HL-60 (cell line): ENCODE data around the gene TRAFD1.
"Not testable (repeated sequence)": the region's sequence is repeated elsewhere in the genome, so short reads cannot be mapped to it uniquely, and the experiment has no call there.

Experiments used
- DNase-seq, 2 experiments: peaks; one replicate each; pipeline ENCODE4 v3.0.0-alpha.2; 2010 to 2020; ENCODE audit warnings: low read depth in 1 of 2, low spot score in 1 of 2
- H3K27ac ChIP-seq: fragments of 250-450 bp; sonication (Bioruptor Pico); replicated peaks from 2 replicates; pipeline ENCODE4 v1.5.1; 2020; ENCODE audit warnings: mild to moderate bottlenecking, moderate library complexity
- H3K27me3 ChIP-seq: fragments of 250-450 bp; sonication (Bioruptor Pico); 2 replicates; pipeline ENCODE4 v1.5.1; 2021; ENCODE audit warnings: mild to moderate bottlenecking, moderate library complexity; ENCODE audit not compliant: insufficient read depth, poor library complexity, severe bottlenecking
- H3K4me3 ChIP-seq: replicated peaks from 2 replicates; pipeline ENCODE4 v1.5.1; 2011; ENCODE audit warnings: mild to moderate bottlenecking, control low read depth, low read length; ENCODE audit not compliant: insufficient read depth
- GABPA ChIP-seq: IDR thresholded peaks from 2 replicates; pipeline ENCODE4 v1.6.1; 2012; ENCODE audit warnings: low read depth
- POLR2AphosphoS5 ChIP-seq: IDR thresholded peaks from 2 replicates; pipeline ENCODE4 v1.6.1; 2012; ENCODE audit warnings: low read depth
- SPI1 ChIP-seq: IDR thresholded peaks from 2 replicates; pipeline ENCODE4 v1.6.1; 2012; ENCODE audit warnings: low read depth, mild to moderate bottlenecking, borderline replicate concordance
- TF ChIP-seq, protein P1 (sequence below): IDR thresholded peaks from 2 replicates; pipeline ENCODE4 v1.6.1; 2012; ENCODE audit warnings: low read depth; ENCODE audit not compliant: insufficient replicate concordance
- TF ChIP-seq, protein P2 (sequence below): IDR thresholded peaks from one replicate; pipeline ENCODE4 v1.5.1; 2011; ENCODE audit warnings: low read length, control low read depth, inconsistent platforms; ENCODE audit not compliant: insufficient read depth

The TRAFD1 gene

DNA sequence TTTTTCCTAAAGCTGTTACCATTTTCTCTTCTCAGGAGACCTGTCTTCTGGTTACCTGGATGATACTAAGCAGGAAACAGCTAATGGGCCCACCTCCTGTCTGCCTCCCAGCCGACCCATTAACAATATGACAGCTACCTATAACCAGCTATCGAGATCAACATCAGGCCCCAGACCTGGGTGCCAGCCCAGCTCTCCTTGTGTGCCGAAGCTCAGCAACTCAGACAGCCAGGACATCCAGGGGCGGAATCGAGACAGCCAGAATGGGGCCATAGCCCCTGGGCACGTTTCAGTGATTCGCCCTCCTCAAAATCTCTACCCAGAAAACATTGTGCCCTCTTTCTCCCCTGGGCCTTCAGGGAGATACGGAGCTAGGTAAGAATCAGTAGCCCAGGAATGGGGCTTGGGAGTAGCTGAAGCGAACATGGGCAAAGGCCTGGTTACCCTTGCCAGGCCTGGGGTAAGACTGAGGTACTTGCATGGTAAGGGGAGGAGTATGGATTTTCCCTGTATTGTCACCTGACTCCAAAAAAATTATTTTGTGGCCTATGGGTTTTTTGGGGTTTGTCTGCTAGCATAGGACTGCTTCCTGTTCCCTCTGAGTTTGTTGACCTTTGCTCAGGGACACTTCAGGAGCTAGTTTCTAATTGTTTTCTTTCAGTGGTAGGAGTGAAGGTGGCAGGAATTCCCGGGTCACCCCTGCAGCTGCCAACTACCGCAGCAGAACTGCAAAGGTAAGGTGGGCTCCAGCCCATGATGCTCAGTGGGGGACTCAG, 26.6 kb downstream of the TRAFD1 start:
- H3K4me3 ChIP-seq: no peak overlapping the region
- TF ChIP-seq, protein P1, sequence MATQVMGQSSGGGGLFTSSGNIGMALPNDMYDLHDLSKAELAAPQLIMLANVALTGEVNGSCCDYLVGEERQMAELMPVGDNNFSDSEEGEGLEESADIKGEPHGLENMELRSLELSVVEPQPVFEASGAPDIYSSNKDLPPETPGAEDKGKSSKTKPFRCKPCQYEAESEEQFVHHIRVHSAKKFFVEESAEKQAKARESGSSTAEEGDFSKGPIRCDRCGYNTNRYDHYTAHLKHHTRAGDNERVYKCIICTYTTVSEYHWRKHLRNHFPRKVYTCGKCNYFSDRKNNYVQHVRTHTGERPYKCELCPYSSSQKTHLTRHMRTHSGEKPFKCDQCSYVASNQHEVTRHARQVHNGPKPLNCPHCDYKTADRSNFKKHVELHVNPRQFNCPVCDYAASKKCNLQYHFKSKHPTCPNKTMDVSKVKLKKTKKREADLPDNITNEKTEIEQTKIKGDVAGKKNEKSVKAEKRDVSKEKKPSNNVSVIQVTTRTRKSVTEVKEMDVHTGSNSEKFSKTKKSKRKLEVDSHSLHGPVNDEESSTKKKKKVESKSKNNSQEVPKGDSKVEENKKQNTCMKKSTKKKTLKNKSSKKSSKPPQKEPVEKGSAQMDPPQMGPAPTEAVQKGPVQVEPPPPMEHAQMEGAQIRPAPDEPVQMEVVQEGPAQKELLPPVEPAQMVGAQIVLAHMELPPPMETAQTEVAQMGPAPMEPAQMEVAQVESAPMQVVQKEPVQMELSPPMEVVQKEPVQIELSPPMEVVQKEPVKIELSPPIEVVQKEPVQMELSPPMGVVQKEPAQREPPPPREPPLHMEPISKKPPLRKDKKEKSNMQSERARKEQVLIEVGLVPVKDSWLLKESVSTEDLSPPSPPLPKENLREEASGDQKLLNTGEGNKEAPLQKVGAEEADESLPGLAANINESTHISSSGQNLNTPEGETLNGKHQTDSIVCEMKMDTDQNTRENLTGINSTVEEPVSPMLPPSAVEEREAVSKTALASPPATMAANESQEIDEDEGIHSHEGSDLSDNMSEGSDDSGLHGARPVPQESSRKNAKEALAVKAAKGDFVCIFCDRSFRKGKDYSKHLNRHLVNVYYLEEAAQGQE: no peak
- TF ChIP-seq, protein P2, sequence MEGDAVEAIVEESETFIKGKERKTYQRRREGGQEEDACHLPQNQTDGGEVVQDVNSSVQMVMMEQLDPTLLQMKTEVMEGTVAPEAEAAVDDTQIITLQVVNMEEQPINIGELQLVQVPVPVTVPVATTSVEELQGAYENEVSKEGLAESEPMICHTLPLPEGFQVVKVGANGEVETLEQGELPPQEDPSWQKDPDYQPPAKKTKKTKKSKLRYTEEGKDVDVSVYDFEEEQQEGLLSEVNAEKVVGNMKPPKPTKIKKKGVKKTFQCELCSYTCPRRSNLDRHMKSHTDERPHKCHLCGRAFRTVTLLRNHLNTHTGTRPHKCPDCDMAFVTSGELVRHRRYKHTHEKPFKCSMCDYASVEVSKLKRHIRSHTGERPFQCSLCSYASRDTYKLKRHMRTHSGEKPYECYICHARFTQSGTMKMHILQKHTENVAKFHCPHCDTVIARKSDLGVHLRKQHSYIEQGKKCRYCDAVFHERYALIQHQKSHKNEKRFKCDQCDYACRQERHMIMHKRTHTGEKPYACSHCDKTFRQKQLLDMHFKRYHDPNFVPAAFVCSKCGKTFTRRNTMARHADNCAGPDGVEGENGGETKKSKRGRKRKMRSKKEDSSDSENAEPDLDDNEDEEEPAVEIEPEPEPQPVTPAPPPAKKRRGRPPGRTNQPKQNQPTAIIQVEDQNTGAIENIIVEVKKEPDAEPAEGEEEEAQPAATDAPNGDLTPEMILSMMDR: no peak
- TF ChIP-seq POLR2AphosphoS5 (no peak), GABPA (no peak), SPI1 (no peak)
- no peak overlapping the region for H3K27ac ChIP-seq
- H3K27me3 ChIP-seq: no peaks in the 10 kb centered on the region
- DNase-seq: no peak

GRCh38 chr12:112153181-112153892, 28.0 kb downstream of the TRAFD1 start:
- TF ChIP-seq, protein P1: no peak
- TF ChIP-seq, protein P2: no peak
- TF ChIP-seq POLR2AphosphoS5 (no peak), GABPA (no peak), SPI1 (no peak)
- no peak overlapping the region for H3K27ac ChIP-seq
- DNase-seq: no peak

GRCh38 chr12:112153893-112154219, 28.5 kb downstream of the TRAFD1 start:
- Histone ChIP-seq H3K27me3 (no peaks in the 10 kb centered on the region), H3K4me3 (no peak overlapping the region), H3K27ac (no peak overlapping the region)
- DNase-seq: no peak
- TF ChIP-seq POLR2AphosphoS5 (no peak), GABPA (no peak), SPI1 (no peak)
- TF ChIP-seq, protein P2: no peak
- TF ChIP-seq, protein P1: no peak

More at GRCh38 chr12:112153181-112153892, 28.0 kb downstream of the TRAFD1 start:
- Histone ChIP-seq H3K27me3 (no peaks in the 10 kb centered on the region), H3K4me3 (no peak overlapping the region)

GRCh38 chr12:112158461-112159145, 33.2 kb downstream of the TRAFD1 start:
- H3K4me3 ChIP-seq, DNase-seq, H3K27me3 ChIP-seq, H3K27ac ChIP-seq: not testable (repeated sequence)
